DND-41 (cell line): ENCODE data around the gene TAS2R60.

Source experiments
- ATAC-seq: fragments of 200-7000 bp; cut with Tn5 transposase; 3 replicates; pipeline ENCODE4 v1.9.1; 2021; ENCODE audit warnings: low read depth; ENCODE audit not compliant: insufficient read depth
- DNase-seq: peaks from one replicate; pipeline ENCODE4 v3.0.0-alpha.2; 2020
- H2AFZ ChIP-seq: 2 replicates; pipeline ENCODE4 v1.6.0; 2012; ENCODE audit warnings: low read depth, low read length
- H3K27ac ChIP-seq: 2 replicates; pipeline ENCODE4 v1.5.1; 2012; ENCODE audit warnings: low read length, inconsistent platforms
- H3K27me3 ChIP-seq: fragments of 200-600 bp; sonication (generic); 2 replicates; pipeline ENCODE4 v1.6.0; 2012; ENCODE audit warnings: low read length, mild to moderate bottlenecking, inconsistent platforms; ENCODE audit not compliant: insufficient read depth, poor library complexity
- H3K36me3 ChIP-seq: 2 replicates; pipeline ENCODE4 v1.5.1; 2012; ENCODE audit warnings: low read length, inconsistent platforms; ENCODE audit not compliant: insufficient read depth
- H3K4me1 ChIP-seq: 2 replicates; pipeline ENCODE4 v1.5.1; 2012; ENCODE audit warnings: mild to moderate bottlenecking, low read length; ENCODE audit not compliant: insufficient read depth
- H3K4me2 ChIP-seq: 2 replicates; pipeline ENCODE4 v1.6.0; 2012; ENCODE audit warnings: mild to moderate bottlenecking, moderate library complexity, low read length, inconsistent platforms; ENCODE audit not compliant: insufficient read depth
- H3K4me3 ChIP-seq, 2 experiments: fragments of 200-600 bp in 1 of 2; shearing (Covaris generic) in 1 of 2; 2 replicates each; pipeline ENCODE4 v1.5.1; 2012 to 2016; ENCODE audit warnings: inconsistent platforms in 2 of 2, low read length in 2 of 2, mild to moderate bottlenecking in 2 of 2, low read depth in 1 of 2, moderate library complexity in 1 of 2
- H3K79me2 ChIP-seq: 2 replicates; pipeline ENCODE4 v1.6.0; 2012; ENCODE audit warnings: low read length, inconsistent platforms; ENCODE audit not compliant: insufficient read depth
- H3K9ac ChIP-seq: 2 replicates; pipeline ENCODE4 v1.6.0; 2012; ENCODE audit warnings: low read depth, mild to moderate bottlenecking, inconsistent platforms, low read length, moderate library complexity
- H3K9me3 ChIP-seq: 2 replicates; pipeline ENCODE4 v1.5.1; 2012; ENCODE audit warnings: low read length, moderate library complexity, mild to moderate bottlenecking, inconsistent platforms; ENCODE audit not compliant: insufficient read depth, severe bottlenecking
- H4K20me1 ChIP-seq: 2 replicates; pipeline ENCODE4 v1.6.0; 2012; ENCODE audit warnings: low read length; ENCODE audit not compliant: insufficient read depth
- EZH2 ChIP-seq: IDR thresholded peaks from 3 replicates; pipeline ENCODE4 v1.6.1; 2012; ENCODE audit warnings: borderline replicate concordance, low read depth, mild to moderate bottlenecking, moderate library complexity, low read length, inconsistent platforms; ENCODE audit not compliant: severe bottlenecking
- TF ChIP-seq, protein P1 (sequence below): IDR thresholded peaks from 2 replicates; pipeline ENCODE4 v1.5.1; 2012; ENCODE audit warnings: borderline replicate concordance, low read length, moderate library complexity, mild to moderate bottlenecking; ENCODE audit not compliant: poor library complexity, severe bottlenecking; ENCODE audit errors: extremely low read depth

The TAS2R60 gene

DNA sequence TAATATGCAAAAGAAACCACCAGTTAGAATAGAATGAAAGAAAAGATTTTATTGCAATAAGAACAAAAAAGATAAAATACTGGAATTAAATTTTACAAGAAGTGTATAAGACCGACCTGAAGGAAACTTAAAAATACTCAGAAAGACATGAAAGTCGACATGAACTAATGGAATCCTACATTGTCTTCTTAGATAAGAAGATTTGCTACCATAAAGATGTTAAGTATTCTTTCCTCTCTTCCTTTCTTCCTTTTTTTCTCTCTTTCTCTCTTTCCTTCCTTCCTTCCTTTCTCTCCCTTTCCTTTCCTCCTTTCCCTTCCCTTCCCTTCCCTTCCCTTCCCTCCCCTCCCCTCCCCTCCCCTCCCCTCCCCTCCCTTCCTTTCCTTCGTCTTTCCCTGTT is 6.5 kb downstream of the TAS2R60 start:
- no peak for TF ChIP-seq EZH2
- TF ChIP-seq, protein P1, sequence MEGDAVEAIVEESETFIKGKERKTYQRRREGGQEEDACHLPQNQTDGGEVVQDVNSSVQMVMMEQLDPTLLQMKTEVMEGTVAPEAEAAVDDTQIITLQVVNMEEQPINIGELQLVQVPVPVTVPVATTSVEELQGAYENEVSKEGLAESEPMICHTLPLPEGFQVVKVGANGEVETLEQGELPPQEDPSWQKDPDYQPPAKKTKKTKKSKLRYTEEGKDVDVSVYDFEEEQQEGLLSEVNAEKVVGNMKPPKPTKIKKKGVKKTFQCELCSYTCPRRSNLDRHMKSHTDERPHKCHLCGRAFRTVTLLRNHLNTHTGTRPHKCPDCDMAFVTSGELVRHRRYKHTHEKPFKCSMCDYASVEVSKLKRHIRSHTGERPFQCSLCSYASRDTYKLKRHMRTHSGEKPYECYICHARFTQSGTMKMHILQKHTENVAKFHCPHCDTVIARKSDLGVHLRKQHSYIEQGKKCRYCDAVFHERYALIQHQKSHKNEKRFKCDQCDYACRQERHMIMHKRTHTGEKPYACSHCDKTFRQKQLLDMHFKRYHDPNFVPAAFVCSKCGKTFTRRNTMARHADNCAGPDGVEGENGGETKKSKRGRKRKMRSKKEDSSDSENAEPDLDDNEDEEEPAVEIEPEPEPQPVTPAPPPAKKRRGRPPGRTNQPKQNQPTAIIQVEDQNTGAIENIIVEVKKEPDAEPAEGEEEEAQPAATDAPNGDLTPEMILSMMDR = no peak
- no peak for DNase-seq
- Histone ChIP-seq H4K20me1 (no peaks in the 10 kb centered on the region), H3K4me2 (no peak overlapping the region), H3K79me2 (no peaks in the 10 kb centered on the region), H3K27ac (no peak overlapping the region), H3K4me3 (no peak overlapping the region), H2AFZ (no peak overlapping the region), H3K9me3 (no peaks in the 10 kb centered on the region), H3K9ac (no peak overlapping the region), H3K36me3 (no peaks in the 10 kb centered on the region), H3K27me3 (peaks cover 27% of the 10 kb centered on the region), H3K4me1 (no peaks in the 10 kb centered on the region)
- ATAC-seq = no peak

DNA sequence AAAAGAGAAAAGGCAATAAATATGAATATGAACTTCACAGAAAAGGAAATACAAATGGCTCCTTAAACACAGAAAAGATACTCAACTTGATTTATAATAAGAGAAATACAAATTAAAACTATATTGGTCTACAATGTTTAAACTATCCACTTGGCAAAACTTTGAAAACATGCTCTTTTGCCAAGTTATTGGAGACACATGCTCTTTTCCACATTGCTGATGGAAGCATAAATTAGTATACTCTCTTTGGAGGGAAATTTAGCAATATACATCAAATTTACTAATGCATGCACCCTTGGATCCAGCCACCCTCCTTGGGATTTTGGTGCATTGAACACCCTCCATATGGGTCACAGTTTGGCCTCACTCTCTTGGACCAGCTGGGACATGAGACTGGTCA is 7.9 kb downstream of the TAS2R60 start:
- Histone ChIP-seq H3K4me3 (no peak overlapping the region), H4K20me1 (no peaks in the 10 kb centered on the region)
- TF ChIP-seq, protein P1 = no peak
- TF ChIP-seq EZH2 = no peak

DNA sequence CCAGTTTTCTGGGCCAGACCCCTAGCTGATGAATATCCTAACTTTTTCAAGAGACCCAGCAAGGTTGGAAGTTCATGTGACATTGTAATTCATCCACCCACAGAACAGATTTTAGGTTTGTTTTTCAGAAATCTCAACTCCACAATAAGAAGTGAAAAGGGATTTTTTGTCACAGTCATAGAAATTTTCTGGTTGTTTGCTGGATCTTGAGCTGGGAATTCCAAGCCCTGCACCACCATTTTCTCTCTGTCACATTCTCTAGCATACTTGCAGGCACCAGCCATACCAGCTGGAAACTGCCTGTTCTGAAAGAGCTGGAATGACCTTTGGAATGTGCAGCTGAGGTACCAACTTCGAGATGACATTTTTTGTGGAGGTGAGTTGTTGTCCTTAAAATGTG is 8.5 kb downstream of the TAS2R60 start:
- Histone ChIP-seq H3K9me3 (no peaks in the 10 kb centered on the region), H3K4me2 (no peak overlapping the region), H3K36me3 (no peaks in the 10 kb centered on the region), H3K27ac (no peak overlapping the region), H3K79me2 (no peaks in the 10 kb centered on the region), H4K20me1 (no peaks in the 10 kb centered on the region), H3K4me3 (no peak overlapping the region), H3K27me3 (peaks cover 30% of the 10 kb centered on the region), H2AFZ (no peak overlapping the region), H3K4me1 (no peaks in the 10 kb centered on the region), H3K9ac (no peak overlapping the region)
- DNase-seq (no peak), ATAC-seq (no peak)
- TF ChIP-seq, protein P1 = no peak
- no peak for TF ChIP-seq EZH2

More for the DNA sequence above, 7.9 kb downstream of the TAS2R60 start:
- H3K27ac ChIP-seq = no peak overlapping the region
- no peak for ATAC-seq
- no peaks in the 10 kb centered on the region for H3K79me2 ChIP-seq
- no peak overlapping the region for H3K9ac ChIP-seq
- H3K27me3 ChIP-seq = peaks cover 31% of the 10 kb centered on the region
- no peak overlapping the region for H3K4me2 ChIP-seq
- no peak overlapping the region for H2AFZ ChIP-seq
- H3K36me3 ChIP-seq = no peaks in the 10 kb centered on the region
- DNase-seq = no peak
- H3K4me1 ChIP-seq = no peaks in the 10 kb centered on the region
- H3K9me3 ChIP-seq = no peaks in the 10 kb centered on the region

DNA sequence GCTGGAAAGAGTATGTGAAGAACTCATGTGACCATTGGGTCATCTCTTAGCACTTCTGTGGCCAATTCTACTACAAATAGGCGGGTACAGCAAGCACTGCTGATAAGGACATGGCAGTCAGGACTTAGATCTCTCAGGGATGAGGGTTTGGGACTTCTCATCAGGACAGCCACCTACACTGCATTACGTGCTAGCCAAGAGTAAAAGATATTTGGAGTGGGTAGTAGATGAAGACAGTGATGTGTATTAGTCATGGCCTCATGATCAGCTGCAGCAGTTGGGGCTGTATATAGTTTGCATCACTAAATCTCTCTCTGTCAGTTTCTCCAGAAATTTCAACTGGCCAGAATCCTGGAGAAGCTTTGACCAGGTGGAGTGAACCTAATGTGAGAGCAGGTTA is 9.2 kb downstream of the TAS2R60 start:
- no peak for DNase-seq
- H3K79me2 ChIP-seq = no peaks in the 10 kb centered on the region
- H2AFZ ChIP-seq = no peak overlapping the region
- H3K36me3 ChIP-seq = no peaks in the 10 kb centered on the region
- H3K9ac ChIP-seq = no peak overlapping the region
- H3K27me3 ChIP-seq = peaks cover 30% of the 10 kb centered on the region
- no peak for ATAC-seq
- no peak overlapping the region for H3K4me2 ChIP-seq
- H3K27ac ChIP-seq = no peak overlapping the region
- no peaks in the 10 kb centered on the region for H4K20me1 ChIP-seq
- TF ChIP-seq, protein P1 = no peak
- no peak for TF ChIP-seq EZH2
- no peak overlapping the region for H3K4me3 ChIP-seq
- no peaks in the 10 kb centered on the region for H3K4me1 ChIP-seq
- no peaks in the 10 kb centered on the region for H3K9me3 ChIP-seq
